ENCODE data around the gene BTBD16.

DNA sequence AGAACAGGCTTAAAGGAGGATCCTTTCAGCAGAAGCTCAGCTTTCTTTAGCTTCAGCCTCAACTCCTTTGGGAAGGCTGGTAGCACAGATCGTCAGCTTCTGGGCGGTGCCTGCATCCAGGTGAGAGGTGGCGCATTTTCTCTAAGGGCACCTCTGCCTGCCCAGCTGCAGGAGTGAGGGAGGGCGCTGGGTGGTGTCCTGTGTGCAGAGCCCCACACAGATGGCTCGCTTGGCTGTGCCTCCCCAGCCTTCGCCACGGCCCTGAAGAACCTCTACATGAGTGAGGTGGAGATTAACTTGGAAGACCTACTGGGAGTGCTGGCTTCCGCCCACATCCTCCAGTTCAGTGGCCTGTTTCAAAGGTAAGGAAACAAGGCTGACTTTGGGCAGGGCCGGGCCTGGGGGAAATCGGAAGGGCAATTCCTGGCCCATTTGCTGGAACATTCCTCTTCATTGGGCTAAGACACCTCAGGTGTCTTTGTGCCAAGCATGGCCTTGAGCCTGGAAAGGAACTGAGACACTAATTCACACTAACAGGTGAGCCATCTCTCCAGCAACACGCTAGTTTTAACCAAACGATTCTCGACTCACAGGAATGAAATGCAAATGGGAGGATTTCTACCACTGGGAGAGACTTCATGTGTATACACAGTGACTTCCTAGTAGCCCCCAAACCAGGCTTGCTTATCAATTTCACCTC lies 19.9 kb downstream of the BTBD16 start:
- TF ChIP-seq, protein P1, sequence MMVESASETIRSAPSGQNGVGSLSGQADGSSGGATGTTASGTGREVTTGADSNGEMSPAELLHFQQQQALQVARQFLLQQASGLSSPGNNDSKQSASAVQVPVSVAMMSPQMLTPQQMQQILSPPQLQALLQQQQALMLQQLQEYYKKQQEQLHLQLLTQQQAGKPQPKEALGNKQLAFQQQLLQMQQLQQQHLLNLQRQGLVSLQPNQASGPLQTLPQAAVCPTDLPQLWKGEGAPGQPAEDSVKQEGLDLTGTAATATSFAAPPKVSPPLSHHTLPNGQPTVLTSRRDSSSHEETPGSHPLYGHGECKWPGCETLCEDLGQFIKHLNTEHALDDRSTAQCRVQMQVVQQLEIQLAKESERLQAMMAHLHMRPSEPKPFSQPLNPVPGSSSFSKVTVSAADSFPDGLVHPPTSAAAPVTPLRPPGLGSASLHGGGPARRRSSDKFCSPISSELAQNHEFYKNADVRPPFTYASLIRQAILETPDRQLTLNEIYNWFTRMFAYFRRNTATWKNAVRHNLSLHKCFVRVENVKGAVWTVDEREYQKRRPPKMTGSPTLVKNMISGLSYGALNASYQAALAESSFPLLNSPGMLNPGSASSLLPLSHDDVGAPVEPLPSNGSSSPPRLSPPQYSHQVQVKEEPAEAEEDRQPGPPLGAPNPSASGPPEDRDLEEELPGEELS (CRISPR knock-in tag; IDR thresholded peaks at IDR 0.05) = no peak
- TF ChIP-seq, protein P2, sequence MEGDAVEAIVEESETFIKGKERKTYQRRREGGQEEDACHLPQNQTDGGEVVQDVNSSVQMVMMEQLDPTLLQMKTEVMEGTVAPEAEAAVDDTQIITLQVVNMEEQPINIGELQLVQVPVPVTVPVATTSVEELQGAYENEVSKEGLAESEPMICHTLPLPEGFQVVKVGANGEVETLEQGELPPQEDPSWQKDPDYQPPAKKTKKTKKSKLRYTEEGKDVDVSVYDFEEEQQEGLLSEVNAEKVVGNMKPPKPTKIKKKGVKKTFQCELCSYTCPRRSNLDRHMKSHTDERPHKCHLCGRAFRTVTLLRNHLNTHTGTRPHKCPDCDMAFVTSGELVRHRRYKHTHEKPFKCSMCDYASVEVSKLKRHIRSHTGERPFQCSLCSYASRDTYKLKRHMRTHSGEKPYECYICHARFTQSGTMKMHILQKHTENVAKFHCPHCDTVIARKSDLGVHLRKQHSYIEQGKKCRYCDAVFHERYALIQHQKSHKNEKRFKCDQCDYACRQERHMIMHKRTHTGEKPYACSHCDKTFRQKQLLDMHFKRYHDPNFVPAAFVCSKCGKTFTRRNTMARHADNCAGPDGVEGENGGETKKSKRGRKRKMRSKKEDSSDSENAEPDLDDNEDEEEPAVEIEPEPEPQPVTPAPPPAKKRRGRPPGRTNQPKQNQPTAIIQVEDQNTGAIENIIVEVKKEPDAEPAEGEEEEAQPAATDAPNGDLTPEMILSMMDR (IDR thresholded peaks at IDR 0.05) = no peak
- TF ChIP-seq, protein P3, sequence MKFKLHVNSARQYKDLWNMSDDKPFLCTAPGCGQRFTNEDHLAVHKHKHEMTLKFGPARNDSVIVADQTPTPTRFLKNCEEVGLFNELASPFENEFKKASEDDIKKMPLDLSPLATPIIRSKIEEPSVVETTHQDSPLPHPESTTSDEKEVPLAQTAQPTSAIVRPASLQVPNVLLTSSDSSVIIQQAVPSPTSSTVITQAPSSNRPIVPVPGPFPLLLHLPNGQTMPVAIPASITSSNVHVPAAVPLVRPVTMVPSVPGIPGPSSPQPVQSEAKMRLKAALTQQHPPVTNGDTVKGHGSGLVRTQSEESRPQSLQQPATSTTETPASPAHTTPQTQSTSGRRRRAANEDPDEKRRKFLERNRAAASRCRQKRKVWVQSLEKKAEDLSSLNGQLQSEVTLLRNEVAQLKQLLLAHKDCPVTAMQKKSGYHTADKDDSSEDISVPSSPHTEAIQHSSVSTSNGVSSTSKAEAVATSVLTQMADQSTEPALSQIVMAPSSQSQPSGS (CRISPR knock-in tag; IDR thresholded peaks at IDR 0.05; ENCODE audit: borderline replicate concordance, low read depth) = no peak
- no peak for TF ChIP-seq CBFB (CRISPR knock-in tag; IDR thresholded peaks at IDR 0.05; ENCODE audit: low read depth)
- no peak for TF ChIP-seq ELF4 (CRISPR knock-in tag; IDR thresholded peaks at IDR 0.05; ENCODE audit: low read depth)
- TF ChIP-seq, protein P4, sequence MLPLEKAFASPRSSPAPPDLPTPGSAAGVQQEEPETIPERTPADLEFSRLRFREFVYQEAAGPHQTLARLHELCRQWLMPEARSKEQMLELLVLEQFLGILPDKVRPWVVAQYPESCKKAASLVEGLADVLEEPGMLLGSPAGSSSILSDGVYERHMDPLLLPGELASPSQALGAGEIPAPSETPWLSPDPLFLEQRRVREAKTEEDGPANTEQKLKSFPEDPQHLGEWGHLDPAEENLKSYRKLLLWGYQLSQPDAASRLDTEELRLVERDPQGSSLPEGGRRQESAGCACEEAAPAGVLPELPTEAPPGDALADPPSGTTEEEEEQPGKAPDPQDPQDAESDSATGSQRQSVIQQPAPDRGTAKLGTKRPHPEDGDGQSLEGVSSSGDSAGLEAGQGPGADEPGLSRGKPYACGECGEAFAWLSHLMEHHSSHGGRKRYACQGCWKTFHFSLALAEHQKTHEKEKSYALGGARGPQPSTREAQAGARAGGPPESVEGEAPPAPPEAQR (CRISPR knock-in tag; IDR thresholded peaks at IDR 0.05) = no peak
- no peak for TF ChIP-seq NR1H2 (CRISPR knock-in tag; IDR thresholded peaks at IDR 0.05)
- TF ChIP-seq, protein P5, sequence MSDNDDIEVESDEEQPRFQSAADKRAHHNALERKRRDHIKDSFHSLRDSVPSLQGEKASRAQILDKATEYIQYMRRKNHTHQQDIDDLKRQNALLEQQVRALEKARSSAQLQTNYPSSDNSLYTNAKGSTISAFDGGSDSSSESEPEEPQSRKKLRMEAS (CRISPR knock-in tag; IDR thresholded peaks at IDR 0.05) = no peak
- TF ChIP-seq, protein P6, sequence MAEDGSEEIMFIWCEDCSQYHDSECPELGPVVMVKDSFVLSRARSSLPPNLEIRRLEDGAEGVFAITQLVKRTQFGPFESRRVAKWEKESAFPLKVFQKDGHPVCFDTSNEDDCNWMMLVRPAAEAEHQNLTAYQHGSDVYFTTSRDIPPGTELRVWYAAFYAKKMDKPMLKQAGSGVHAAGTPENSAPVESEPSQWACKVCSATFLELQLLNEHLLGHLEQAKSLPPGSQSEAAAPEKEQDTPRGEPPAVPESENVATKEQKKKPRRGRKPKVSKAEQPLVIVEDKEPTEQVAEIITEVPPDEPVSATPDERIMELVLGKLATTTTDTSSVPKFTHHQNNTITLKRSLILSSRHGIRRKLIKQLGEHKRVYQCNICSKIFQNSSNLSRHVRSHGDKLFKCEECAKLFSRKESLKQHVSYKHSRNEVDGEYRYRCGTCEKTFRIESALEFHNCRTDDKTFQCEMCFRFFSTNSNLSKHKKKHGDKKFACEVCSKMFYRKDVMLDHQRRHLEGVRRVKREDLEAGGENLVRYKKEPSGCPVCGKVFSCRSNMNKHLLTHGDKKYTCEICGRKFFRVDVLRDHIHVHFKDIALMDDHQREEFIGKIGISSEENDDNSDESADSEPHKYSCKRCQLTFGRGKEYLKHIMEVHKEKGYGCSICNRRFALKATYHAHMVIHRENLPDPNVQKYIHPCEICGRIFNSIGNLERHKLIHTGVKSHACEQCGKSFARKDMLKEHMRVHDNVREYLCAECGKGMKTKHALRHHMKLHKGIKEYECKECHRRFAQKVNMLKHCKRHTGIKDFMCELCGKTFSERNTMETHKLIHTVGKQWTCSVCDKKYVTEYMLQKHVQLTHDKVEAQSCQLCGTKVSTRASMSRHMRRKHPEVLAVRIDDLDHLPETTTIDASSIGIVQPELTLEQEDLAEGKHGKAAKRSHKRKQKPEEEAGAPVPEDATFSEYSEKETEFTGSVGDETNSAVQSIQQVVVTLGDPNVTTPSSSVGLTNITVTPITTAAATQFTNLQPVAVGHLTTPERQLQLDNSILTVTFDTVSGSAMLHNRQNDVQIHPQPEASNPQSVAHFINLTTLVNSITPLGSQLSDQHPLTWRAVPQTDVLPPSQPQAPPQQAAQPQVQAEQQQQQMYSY (CRISPR knock-in tag; IDR thresholded peaks at IDR 0.05) = no peak
- no peak for TF ChIP-seq JUN (CRISPR knock-in tag; IDR thresholded peaks at IDR 0.05)
- TF ChIP-seq, protein P7, sequence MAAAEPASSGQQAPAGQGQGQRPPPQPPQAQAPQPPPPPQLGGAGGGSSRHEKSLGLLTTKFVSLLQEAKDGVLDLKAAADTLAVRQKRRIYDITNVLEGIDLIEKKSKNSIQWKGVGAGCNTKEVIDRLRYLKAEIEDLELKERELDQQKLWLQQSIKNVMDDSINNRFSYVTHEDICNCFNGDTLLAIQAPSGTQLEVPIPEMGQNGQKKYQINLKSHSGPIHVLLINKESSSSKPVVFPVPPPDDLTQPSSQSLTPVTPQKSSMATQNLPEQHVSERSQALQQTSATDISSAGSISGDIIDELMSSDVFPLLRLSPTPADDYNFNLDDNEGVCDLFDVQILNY (CRISPR knock-in tag; IDR thresholded peaks at IDR 0.05) = no peak
